HUES48 (cell line): ENCODE measurements around the gene NMB.
"Not testable (repeated sequence)": the region's sequence is repeated elsewhere in the genome, so short reads cannot be mapped to it uniquely, and the experiment has no call there.

ENCODE experiments used
- H3K27ac ChIP-seq: one replicate; pipeline ENCODE4 v1.7.0; 2013; ENCODE audit warnings: low read depth, low read length, inconsistent platforms
- H3K27me3 ChIP-seq: 2 replicates; pipeline ENCODE4 v1.6.1; 2013; ENCODE audit warnings: mild to moderate bottlenecking, low read length; ENCODE audit not compliant: control insufficient read depth, insufficient read depth
- H3K36me3 ChIP-seq: 2 replicates; pipeline ENCODE4 v1.6.1; 2013; ENCODE audit warnings: low read length; ENCODE audit not compliant: control insufficient read depth, insufficient read depth
- H3K4me1 ChIP-seq: 2 replicates; pipeline ENCODE4 v1.6.1; 2013; ENCODE audit warnings: mild to moderate bottlenecking, low read length; ENCODE audit not compliant: control insufficient read depth, insufficient read depth
- H3K4me3 ChIP-seq: 2 replicates; pipeline ENCODE4 v1.5.1; 2013; ENCODE audit warnings: mild to moderate bottlenecking, low read depth, low read length
- H3K9ac ChIP-seq: 2 replicates; pipeline ENCODE4 v1.6.1; 2013; ENCODE audit warnings: mild to moderate bottlenecking, low read depth, low read length, moderate library complexity
- H3K9me3 ChIP-seq: 2 replicates; pipeline ENCODE4 v1.6.1; 2013; ENCODE audit warnings: low read length; ENCODE audit not compliant: control insufficient read depth, insufficient read depth

NMB gene

DNA sequence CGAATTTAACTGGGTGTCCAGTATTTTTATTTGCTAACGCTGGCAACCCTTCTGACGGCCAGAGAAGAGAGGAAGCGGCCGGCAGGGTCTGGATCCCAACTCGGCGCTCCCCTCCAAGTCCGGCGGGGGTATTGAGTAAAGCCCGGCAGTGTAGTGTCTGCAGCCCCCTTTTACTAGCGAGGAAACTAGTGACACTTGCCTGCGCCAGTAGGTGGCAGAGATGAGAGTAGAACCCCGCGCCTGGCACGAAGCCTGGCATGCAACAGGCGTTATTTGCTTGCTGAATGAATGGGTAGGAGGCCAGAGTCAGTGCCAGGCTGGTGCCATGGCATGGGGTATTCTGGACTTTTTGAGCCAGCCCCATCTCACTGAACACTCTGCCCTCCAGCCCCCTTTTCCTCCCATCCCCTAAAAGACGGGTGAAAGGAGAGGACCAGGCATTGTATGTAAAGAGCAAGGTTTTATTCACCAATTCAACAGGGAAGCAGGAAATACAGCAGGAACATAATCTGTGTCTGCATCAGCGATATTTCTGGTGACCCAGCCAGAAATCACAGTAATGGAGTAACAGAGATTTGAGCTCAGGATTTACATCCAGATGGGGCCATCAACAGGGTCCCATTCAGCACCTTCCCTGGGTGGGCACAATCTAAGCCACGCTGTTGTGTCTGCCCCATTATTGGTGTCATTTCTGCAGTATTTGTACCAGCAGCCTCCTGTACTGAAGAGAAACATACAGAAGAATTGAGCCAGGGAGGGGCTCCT lies 3.1 kb downstream of the NMB start:
- Histone ChIP-seq H3K4me3 (peak overlapping the region; percentile 89), H3K27ac (peak overlapping the region; percentile 89), H3K36me3 (peaks cover 25% of the 10 kb centered on the region), H3K4me1 (peaks cover 14% of the 10 kb centered on the region; the same call in 1 of the 2 replicates), H3K9me3 (no peaks in the 10 kb centered on the region), H3K27me3 (peaks cover 13% of the 10 kb centered on the region), H3K9ac (peak overlapping the region; percentile 85; the same call in 1 of the 2 replicates)

DNA sequence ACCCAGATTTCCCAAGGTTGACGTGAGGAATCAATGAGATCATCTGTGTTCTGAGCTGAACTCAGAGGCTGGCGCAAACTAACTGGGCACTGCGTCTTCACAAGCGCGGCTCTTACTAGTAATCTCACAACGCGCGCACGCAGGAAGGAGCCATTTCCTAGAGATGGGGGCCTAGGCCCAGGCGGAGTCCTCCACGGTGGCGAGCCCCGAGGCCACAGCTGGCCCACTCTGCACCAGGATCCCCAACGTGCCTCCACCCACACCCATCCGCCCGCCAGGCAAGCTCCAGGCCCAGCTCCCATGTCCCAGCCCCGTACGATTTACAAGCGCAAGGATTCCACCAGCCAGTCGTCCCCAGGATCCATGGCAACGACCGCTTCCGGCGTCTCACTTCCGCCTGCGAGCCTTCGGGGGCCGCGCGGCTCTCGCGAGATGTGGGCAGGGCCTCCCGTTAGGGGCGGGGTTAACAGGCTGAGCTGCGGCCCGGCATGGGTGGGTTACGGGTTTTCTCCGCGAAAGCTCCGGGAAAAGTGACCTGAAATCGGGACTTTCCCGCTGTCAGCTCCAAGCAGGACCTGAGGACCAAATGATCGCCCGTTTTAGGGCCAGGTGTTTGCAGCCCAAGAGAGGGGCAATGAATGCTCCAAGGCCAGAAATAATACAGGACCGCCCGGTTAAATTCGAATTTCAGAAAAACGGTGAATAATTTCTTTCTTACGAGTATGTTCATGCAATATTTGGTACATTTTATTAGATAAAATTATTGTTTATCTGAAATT lies 3.9 kb downstream of the NMB start, which contains the start of gene WDR73:
Gene WDR73 (minus strand): TSS at position 374 of the 779 bp plus-strand sequence. CDS start 9 bp downstream, at position 365.
- Histone ChIP-seq H3K4me3 (peak within 1 kb of the TSS; percentile 89), H3K27me3 (peaks cover 13% of the 10 kb centered on the region), H3K27ac (peak within 1 kb of the TSS; percentile 89), H3K4me1 (peaks cover 10% of the 10 kb centered on the region; the same call in 1 of the 2 replicates), H3K9me3 (no peaks in the 10 kb centered on the region), H3K9ac (peak within 1 kb of the TSS; percentile 85), H3K36me3 (peaks cover 31% of the 10 kb centered on the region)

DNA sequence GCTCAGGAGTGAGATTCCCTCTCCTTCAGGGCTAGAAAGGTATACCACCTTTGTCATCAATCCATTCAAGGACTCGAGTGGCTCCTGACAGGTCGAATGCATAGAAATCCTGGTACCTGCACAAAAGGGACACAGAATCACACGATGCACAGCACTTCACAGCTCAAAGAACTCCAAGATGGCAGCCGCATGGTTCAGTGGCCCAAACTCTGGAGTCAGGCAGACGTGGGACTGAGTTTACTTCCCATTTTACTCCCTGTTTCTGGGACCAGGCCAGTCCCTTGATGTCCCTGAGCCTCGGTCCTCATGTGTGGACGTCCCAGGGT lies 4.5 kb downstream of the NMB start:
- Histone ChIP-seq H3K27ac (peak overlapping the region; percentile 89), H3K9ac (peak overlapping the region; percentile 85), H3K27me3 (peaks cover 13% of the 10 kb centered on the region), H3K9me3 (no peaks in the 10 kb centered on the region), H3K4me1 (peaks cover 4% of the 10 kb centered on the region; the same call in 1 of the 2 replicates), H3K36me3 (peaks cover 37% of the 10 kb centered on the region), H3K4me3 (peak overlapping the region; percentile 89)

DNA sequence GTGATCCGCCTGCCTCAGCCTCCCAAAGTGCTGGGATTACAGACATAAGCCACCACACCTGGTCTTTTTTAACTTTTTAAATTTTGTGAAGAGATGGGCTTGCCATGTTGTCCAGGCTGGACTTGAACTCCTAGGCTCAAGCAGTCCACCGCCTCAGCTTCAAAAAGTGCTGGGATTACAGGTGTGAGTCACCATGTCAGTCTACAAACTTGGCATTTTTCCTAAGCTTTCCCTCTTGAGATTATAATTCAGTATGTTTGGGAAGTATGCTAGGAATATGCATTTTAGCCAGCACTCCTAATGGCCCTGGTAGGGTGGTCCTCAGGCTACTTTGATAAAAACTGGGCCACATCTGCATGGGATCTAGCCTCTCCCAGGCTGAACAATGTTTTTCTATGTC lies 8.3 kb downstream of the NMB start:
- H3K4me1 ChIP-seq = no peaks in the 10 kb centered on the region
- no peak overlapping the region for H3K4me3 ChIP-seq
- H3K27me3 ChIP-seq = no peaks in the 10 kb centered on the region
- no peak overlapping the region for H3K27ac ChIP-seq
- H3K9me3 ChIP-seq = no peaks in the 10 kb centered on the region
- H3K9ac ChIP-seq = no peak overlapping the region
- peaks cover 73% of the 10 kb centered on the region for H3K36me3 ChIP-seq

DNA sequence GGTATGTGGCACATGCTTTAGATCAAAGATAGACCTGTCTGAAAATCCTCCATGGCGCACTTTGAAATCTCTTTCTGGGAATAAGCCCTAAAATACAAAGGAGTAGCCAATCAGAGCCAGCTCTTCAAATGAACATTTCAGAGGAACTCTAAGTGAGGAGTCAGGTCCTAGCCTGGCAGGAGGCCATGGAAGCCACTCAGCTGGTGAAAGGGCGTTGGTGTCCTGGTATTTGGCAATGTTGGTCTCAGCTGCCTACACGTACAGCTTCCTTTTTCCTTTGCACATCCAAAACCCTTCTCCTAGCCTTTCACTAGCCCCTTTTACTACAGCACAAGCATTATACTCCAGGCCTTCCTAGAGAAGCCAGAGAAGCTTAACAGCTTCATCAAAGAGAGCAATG lies 9.5 kb downstream of the NMB start:
- Histone ChIP-seq H3K4me1 (no peaks in the 10 kb centered on the region), H3K9ac (no peak overlapping the region), H3K27me3 (no peaks in the 10 kb centered on the region), H3K36me3 (peaks cover 83% of the 10 kb centered on the region), H3K27ac (no peak overlapping the region), H3K9me3 (no peaks in the 10 kb centered on the region), H3K4me3 (no peak overlapping the region)

DNA sequence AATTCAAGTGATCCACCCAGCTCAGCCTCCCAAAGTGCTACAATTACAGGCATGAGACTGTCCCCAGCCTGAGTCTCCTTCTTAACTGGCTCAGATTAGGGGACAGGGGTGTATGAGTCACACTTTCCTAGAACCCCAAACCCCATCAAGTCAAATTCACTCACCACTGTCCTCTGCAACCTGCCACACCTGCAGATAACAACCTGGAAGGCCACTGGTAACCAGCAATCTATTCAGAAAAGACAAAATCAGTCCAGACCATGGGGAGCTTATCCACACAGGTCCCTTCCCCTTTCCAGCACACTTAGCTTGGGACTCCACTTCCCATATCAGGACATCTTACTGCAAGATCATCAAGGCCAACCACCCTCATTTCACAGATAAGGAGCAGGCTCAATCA lies 10.3 kb downstream of the NMB start:
- Histone ChIP-seq H3K27me3 (no peaks in the 10 kb centered on the region), H3K9me3 (no peaks in the 10 kb centered on the region), H3K36me3 (peaks cover 88% of the 10 kb centered on the region), H3K27ac (no peak overlapping the region), H3K4me1 (no peaks in the 10 kb centered on the region), H3K4me3 (no peak overlapping the region), H3K9ac (no peak overlapping the region)

DNA sequence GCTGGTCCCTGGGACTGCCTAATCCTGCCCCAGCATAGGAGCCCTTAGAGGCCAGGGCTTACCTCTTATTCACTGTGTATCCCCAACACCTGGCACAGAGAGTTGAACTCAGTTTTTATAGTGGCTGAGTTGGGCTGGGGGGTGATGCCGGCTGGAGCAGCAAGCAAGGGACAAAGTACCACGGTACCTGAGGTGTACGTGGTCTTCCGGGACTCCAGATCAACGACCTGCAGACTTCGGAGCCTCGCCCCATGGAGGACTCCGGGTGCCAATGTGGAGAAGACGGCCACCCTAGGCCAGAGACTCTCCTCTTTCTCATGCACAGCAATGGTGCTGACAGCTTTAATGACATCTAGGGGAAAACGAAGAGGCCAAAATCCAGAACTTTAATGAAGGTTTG lies 12.0 kb downstream of the NMB start:
- no peak overlapping the region for H3K27ac ChIP-seq
- no peak overlapping the region for H3K9ac ChIP-seq

DNA sequence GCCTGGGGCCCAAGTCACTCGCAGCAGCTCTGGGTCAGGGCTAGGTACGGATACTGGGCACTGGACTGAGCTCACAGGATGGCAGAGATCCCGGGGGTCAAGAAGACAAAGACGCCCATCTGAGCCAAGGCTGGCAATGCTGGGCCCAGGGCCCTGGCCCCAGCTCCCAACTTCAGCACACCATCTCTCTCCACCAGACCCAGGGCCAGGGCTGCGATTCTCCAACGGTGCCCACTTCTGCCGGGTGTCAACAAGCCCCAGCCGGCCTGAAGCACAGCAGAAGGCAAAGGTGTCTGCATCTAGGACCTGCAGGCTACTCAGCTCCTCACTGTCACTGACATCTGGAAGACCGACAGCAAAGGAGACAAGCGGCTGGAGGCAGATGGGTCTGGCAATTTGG lies 12.5 kb downstream of the NMB start:
- H3K9ac ChIP-seq = no peak overlapping the region
- H3K4me3 ChIP-seq = no peak overlapping the region
- no peaks in the 10 kb centered on the region for H3K4me1 ChIP-seq
- no peaks in the 10 kb centered on the region for H3K9me3 ChIP-seq
- no peaks in the 10 kb centered on the region for H3K27me3 ChIP-seq
- peaks cover 91% of the 10 kb centered on the region for H3K36me3 ChIP-seq
- H3K27ac ChIP-seq = no peak overlapping the region

More for the DNA sequence above, 12.0 kb downstream of the NMB start:
- Histone ChIP-seq H3K36me3 (peaks cover 90% of the 10 kb centered on the region), H3K4me3 (no peak overlapping the region), H3K9me3 (no peaks in the 10 kb centered on the region), H3K27me3 (no peaks in the 10 kb centered on the region), H3K4me1 (no peaks in the 10 kb centered on the region)

DNA sequence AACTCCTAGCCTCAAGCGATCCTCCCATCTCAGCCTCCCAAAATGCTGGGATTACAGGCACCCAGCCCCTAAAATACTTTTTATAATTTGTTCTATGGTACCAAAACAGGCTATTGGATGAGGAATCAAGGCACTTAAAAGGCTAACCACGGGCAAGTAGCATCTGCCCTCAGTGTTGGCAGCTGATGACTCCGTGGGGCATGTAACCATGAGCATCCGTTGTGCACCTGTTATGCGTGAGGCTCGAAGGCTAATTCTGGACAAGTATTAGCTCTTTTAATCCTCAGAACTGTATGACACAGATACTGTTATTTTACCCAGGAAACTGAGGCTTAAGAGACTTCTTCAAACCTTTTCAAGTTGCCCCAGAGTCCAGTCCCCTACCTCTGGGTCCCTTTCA lies 14.2 kb downstream of the NMB start:
- Histone ChIP-seq H3K9me3 (no peaks in the 10 kb centered on the region), H3K36me3 (peaks cover 91% of the 10 kb centered on the region)

DNA sequence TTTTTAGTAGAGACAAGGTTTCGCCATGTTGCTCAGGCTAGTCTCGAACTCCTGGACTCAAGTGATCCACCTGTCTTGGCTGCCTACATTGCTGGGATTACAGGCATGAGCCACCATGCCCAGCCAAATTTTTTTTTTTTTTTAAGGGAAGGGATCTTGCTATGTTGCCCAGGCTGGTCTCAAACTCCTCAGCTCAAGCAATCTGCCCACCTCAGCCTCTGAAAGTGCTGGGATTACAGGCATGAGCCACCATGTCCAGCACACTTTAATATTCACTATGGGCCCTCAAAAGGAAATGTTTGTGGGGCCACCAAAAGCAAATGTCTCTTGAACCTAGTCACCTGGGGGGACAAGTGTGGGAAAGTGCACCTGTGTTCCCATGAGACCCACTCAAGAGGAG lies 15.4 kb downstream of the NMB start:
- not testable (repeated sequence) for H3K4me3 ChIP-seq, H3K9me3 ChIP-seq, H3K9ac ChIP-seq, H3K4me1 ChIP-seq, H3K27me3 ChIP-seq, H3K27ac ChIP-seq
- H3K36me3 ChIP-seq = peaks cover 79% of the 10 kb centered on the region

More for the DNA sequence above, 14.2 kb downstream of the NMB start:
- Histone ChIP-seq H3K4me1 (no peaks in the 10 kb centered on the region), H3K4me3 (no peak overlapping the region), H3K27ac (no peak overlapping the region), H3K9ac (no peak overlapping the region), H3K27me3 (no peaks in the 10 kb centered on the region)

DNA sequence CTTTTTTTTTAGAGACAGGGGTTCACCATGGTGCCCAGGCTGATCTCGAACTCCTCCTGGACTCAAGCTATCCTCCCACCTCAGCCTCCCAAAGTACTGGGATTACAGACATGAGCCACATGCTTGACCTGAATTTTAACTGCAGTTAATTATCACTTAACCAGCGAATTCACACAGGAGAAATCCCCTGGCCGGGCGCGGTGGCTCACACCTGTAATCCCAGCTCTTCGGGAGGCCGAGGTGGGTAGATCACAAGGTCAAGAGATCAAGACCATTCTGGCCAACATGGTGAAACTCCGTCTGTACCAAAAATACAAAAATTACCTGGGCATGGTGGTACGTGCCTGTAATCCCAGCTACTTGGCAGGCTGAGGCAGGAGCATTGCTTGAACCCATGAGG lies 16.1 kb downstream of the NMB start:
- H3K27ac ChIP-seq, H3K4me1 ChIP-seq, H3K9me3 ChIP-seq, H3K9ac ChIP-seq, H3K27me3 ChIP-seq, H3K4me3 ChIP-seq: not testable (repeated sequence)
- H3K36me3 ChIP-seq = peaks cover 71% of the 10 kb centered on the region
